K562 (cell line): Measurements from ENCODE around the gene SFI1. TPM values are rescaled to one million over a fixed set of nuclear protein-coding genes. Genes with fewer than 3 reads are reported as not detected.
A peak's percentile ranks its signal among the peaks of the same experiment; 100 is the strongest.

Source experiments
- ATAC-seq: fragments of 200-7000 bp; cut with Tn5 transposase; 3 replicates; pipeline ENCODE4 v1.9.1; 2020; ENCODE audit warnings: moderate library complexity
- BruUV-seq: library from RNA; stranded (reverse); fragments of 400-500 nt; replicated peaks from 2 replicates; lab custom pipeline; 2021; lab: Mats Ljungman, UMichigan
- CTCF ChIA-PET: fragments of 300-600 bp; formaldehyde crosslinking; extraction: SDS; loops from one replicate; lab custom pipeline; 2021; ENCODE audit warnings: low intra/inter-chr PET ratio; lab: Yijun Ruan, JAX
- POLR2A ChIA-PET: fragments of 300-600, 350-650 bp; sonication (Branson Sonifier 250); formaldehyde crosslinking; extraction: SDS; loops from one replicate; lab custom pipeline; 2021; ENCODE audit warnings: antibody characterized with exemption, inconsistent platforms; lab: Yijun Ruan, JAX
- DNase-seq, 4 experiments: peaks; one replicate each; pipeline versions ENCODE4 v3.0.0 to v3.0.0-alpha.2; 2011 to 2018; ENCODE audit warnings: low spot score in 3 of 4, mixed read lengths in 3 of 4; ENCODE audit errors: extremely low read depth in 1 of 4
- FAIRE-seq: peaks from 2 replicates; lab custom pipeline; 2011; peaks lifted over from hg19 to GRCh38; lab: Jason Lieb, UNC
- H2AFZ ChIP-seq: 2 replicates; pipeline ENCODE4 v1.6.0; 2011; ENCODE audit warnings: low read depth, low read length, control low read depth, inconsistent platforms
- H3K27ac ChIP-seq: fragments of 200-600 bp; 3 replicates; pipeline ENCODE4 v1.8.0; 2011; ENCODE audit warnings: low read depth, mild to moderate bottlenecking, control low read depth, inconsistent platforms, low read length, moderate library complexity, mixed read lengths; ENCODE audit errors: extremely low read depth
- H3K27me3 ChIP-seq, 2 experiments: fragments of 300-600 bp in 1 of 2; 2 replicates in 1 of 2; 3 replicates in 1 of 2; pipeline versions ENCODE4 v1.6.0 to v1.8.0; 2011; ENCODE audit warnings: inconsistent platforms in 2 of 2, low read length in 2 of 2, mild to moderate bottlenecking in 1 of 2, mixed read lengths in 1 of 2, moderate library complexity in 1 of 2; ENCODE audit not compliant: control insufficient read depth in 2 of 2, insufficient read depth in 2 of 2
- H3K36me3 ChIP-seq: fragments of 300-600 bp; 3 replicates; pipeline ENCODE4 v1.8.0; 2011; ENCODE audit warnings: mild to moderate bottlenecking, low read length, inconsistent platforms; ENCODE audit not compliant: control insufficient read depth, insufficient read depth
- H3K4me1 ChIP-seq, 2 experiments: fragments of 200-600 bp in 1 of 2; replicated peaks in 1 of 2; 2 replicates in 1 of 2; 3 replicates in 1 of 2; pipeline versions ENCODE4 v1.5.1 to v1.8.0; 2011; ENCODE audit warnings: inconsistent platforms in 2 of 2, low read length in 2 of 2, mild to moderate bottlenecking in 1 of 2, mixed read lengths in 1 of 2, moderate library complexity in 1 of 2; ENCODE audit not compliant: control insufficient read depth in 2 of 2, insufficient read depth in 2 of 2
- H3K4me2 ChIP-seq: 2 replicates; pipeline ENCODE4 v1.6.1; 2011; ENCODE audit warnings: low read length, control low read depth, inconsistent platforms, mixed read lengths; ENCODE audit not compliant: insufficient read depth
- H3K4me3 ChIP-seq: fragments of 200-600 bp; sonication (generic), shearing (Covaris generic); 2 replicates; pipeline ENCODE4 v1.5.1; 2016; ENCODE audit warnings: control low read depth, inconsistent platforms
- H3K79me2 ChIP-seq: fragments of 200-600 bp; 3 replicates; pipeline ENCODE4 v1.8.0; 2011; ENCODE audit warnings: low read length, inconsistent platforms; ENCODE audit not compliant: control insufficient read depth, insufficient read depth
- H3K9ac ChIP-seq, 2 experiments: 2 replicates each; pipeline versions ENCODE4 v1.6.0 to v1.6.1; 2011; ENCODE audit warnings: low read depth in 2 of 2, low read length in 2 of 2, control low read depth in 1 of 2, inconsistent platforms in 1 of 2, mild to moderate bottlenecking in 1 of 2, mixed read lengths in 1 of 2; ENCODE audit not compliant: insufficient read depth in 1 of 2
- H3K9me1 ChIP-seq: one replicate; pipeline ENCODE4 v1.6.0; 2011; ENCODE audit warnings: inconsistent platforms, mild to moderate bottlenecking, low read length, moderate library complexity; ENCODE audit not compliant: control insufficient read depth, insufficient read depth
- H3K9me3 ChIP-seq: replicated peaks from 2 replicates; pipeline ENCODE4 v1.5.1; 2011; ENCODE audit warnings: low read depth, low read length, inconsistent platforms; ENCODE audit not compliant: control insufficient read depth, insufficient read depth
- H4K20me1 ChIP-seq: replicated peaks from 2 replicates; pipeline ENCODE4 v1.6.1; 2011; ENCODE audit warnings: low read length, inconsistent platforms, mixed read lengths; ENCODE audit not compliant: control insufficient read depth, insufficient read depth
- C11orf30 ChIP-seq: fragments of 450-650 bp; IDR thresholded peaks from 2 replicates; pipeline ENCODE4 v1.6.1; 2016; ENCODE audit warnings: low read depth, mild to moderate bottlenecking
- CSDE1 ChIP-seq, 2 experiments: fragments of 450-650 bp; IDR thresholded peaks; 2 replicates each; pipeline ENCODE4 v1.6.1; 2016; ENCODE audit warnings: mild to moderate bottlenecking in 1 of 2
- HNRNPLL ChIP-seq: fragments of 200-400 bp; formaldehyde crosslinking; IDR thresholded peaks from 2 replicates; pipeline ENCODE4 v1.6.1; 2017; ENCODE audit warnings: low read length, low read depth, mild to moderate bottlenecking; ENCODE audit not compliant: poor library complexity, severe bottlenecking
- MAFF ChIP-seq: IDR thresholded peaks from 2 replicates; pipeline ENCODE4 v1.6.1; 2012; ENCODE audit warnings: low read length, improper control_type of control experiment
- MAFG ChIP-seq: fragments of 450-650 bp; conservative IDR thresholded peaks from 2 replicates; pipeline ENCODE4 v1.6.1; 2016; ENCODE audit warnings: missing genetic modification characterization, missing compliant biosample characterization
- MAFK ChIP-seq: IDR thresholded peaks from 2 replicates; pipeline ENCODE4 v1.6.1; 2011; ENCODE audit warnings: low read length, improper control_type of control experiment
- POLR2B ChIP-seq: fragments of 450-650 bp; IDR thresholded peaks from 2 replicates; pipeline ENCODE4 v1.6.1; 2018; ENCODE audit warnings: low read depth; ENCODE audit not compliant: partially characterized antibody
- ZNF316 ChIP-seq: fragments of 450-650 bp; IDR thresholded peaks from 2 replicates; pipeline ENCODE4 v1.6.1; 2016
- WGBS: fragments of 100-300 bp; shearing (Covaris generic); methylation state at CpG from one replicate; pipeline ENCODE4 v1.1.6; 2016; ENCODE audit warnings: low coverage, mixed read lengths; ENCODE audit not compliant: insufficient coverage; ENCODE audit errors: missing lambda C conversion rate; 5-methylcytosine and 5-hydroxymethylcytosine counted together
- in situ Hi-C: fragments of 300-500 bp; cut with MboI; formaldehyde crosslinking; loops from 4 replicates; pipeline ENCODE4 v1.15.0; 2018; ENCODE audit warnings: inconsistent platforms, mixed read lengths
- intact Hi-C: fragments of 100-400 bp; cut with micrococcal nuclease; formaldehyde crosslinking; loops from 2 replicates; pipeline ENCODE4 v1.14.2; 2022
- polyA plus RNA-seq, 8 experiments: library from polyadenylated mRNA; depleted of rRNA in 4 of 8; stranded (reverse) in 5 of 8; unstranded in 3 of 8; fragments of >200 nt; fragmentation: Nextera tagmentation in 2 of 8; fragmentation: Illumina TruSeq in 1 of 8; extraction: Ambion mirVana in 2 of 8; extraction: Trizol in 1 of 8; gene quantifications; 2 replicates each; pipeline versions ENCODE4 v1.2.1 to v1.2.3, GENCODE V29; 2011 to 2014; ENCODE audit warnings: inconsistent platforms in 1 of 8, missing spikeins in 1 of 8
- total RNA-seq, 7 experiments: library from RNA; depleted of rRNA in 6 of 7; stranded (reverse); fragments of >200 nt in 6 of 7; fragmentation: Illumina TruSeq in 2 of 7; extraction: Trizol in 2 of 7; gene quantifications; 2 replicates each; pipeline versions ENCODE4 v1.2.1 to v1.2.3, GENCODE V29; 2011 to 2021; ENCODE audit warnings: low replicate concordance in 1 of 7
- TF ChIP-seq, protein P1 (sequence below): fragments of 450-650 bp; formaldehyde crosslinking; IDR thresholded peaks from 2 replicates; pipeline ENCODE4 v1.4.0; 2020; ENCODE audit warnings: mild to moderate bottlenecking, moderate library complexity

SFI1 gene
- total and polyA plus RNA-seq, 9 of the 15 experiments (the other 6 are each of a cell fraction or from before 2014, with no cell fraction given), result 3.0 to 25.6 (median 14.1) TPM

DNA sequence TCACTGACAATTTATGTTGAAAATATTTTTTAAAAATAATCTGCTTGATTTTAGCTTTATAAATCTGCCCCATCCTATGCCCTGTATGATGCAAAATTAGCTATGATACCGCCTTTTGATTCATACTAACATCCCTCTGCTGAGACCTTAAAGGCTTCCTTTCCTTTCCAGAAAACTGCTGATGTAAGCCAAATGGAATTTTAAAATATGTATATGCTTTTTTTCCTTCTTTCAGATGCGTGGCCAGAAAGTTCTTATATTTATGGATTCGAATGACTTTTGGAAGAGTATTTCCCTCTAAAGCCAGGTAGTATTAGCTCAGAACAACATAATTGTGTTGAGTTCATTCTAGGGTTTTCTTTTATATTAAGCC, 34.5 kb downstream of the SFI1 start:
- Histone ChIP-seq H3K27ac (no peak overlapping the region), H3K27me3 (no peaks in the 10 kb centered on the region)
- WGBS, result 92% methylated on average over 3 of the region's 3 CpGs
- no TSS peak for BruUV-seq
- FAIRE-seq, result no peak
- TF ChIP-seq MAFG (peak; percentile 33; the same call in 1 of the 2 replicates), ZNF316 (peak; percentile 75), POLR2B (no peak), C11orf30 (peak; percentile 58; the same call in 1 of the 2 replicates), MAFF (peak; percentile 67), HNRNPLL (no peak), CSDE1 (IDR thresholded peaks at IDR 0.05) (no peak), MAFK (peak; percentile 70)
- TF ChIP-seq, protein P1, sequence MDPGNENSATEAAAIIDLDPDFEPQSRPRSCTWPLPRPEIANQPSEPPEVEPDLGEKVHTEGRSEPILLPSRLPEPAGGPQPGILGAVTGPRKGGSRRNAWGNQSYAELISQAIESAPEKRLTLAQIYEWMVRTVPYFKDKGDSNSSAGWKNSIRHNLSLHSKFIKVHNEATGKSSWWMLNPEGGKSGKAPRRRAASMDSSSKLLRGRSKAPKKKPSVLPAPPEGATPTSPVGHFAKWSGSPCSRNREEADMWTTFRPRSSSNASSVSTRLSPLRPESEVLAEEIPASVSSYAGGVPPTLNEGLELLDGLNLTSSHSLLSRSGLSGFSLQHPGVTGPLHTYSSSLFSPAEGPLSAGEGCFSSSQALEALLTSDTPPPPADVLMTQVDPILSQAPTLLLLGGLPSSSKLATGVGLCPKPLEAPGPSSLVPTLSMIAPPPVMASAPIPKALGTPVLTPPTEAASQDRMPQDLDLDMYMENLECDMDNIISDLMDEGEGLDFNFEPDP (CRISPR knock-in tag), result no peak
- TF ChIP-seq, all 486 proteins: peak for 5
- H3K9me3 ChIP-seq, result no peaks in the 10 kb centered on the region
- in situ Hi-C loops (no loop called here), intact Hi-C loops (no loop called here)
- CTCF ChIA-PET, result no interaction called here
- H3K9ac ChIP-seq, result no peak overlapping the region
- H2AFZ ChIP-seq, result no peak overlapping the region
- POLR2A ChIA-PET, result interaction anchor here (0.7 to 1.4 kb wide), 2 partner anchors 37 to 93 kb away, joined by 3 read pairs; no protein-coding TSS in a partner anchor
- no peaks in the 10 kb centered on the region for H3K36me3 ChIP-seq
- no peak for ATAC-seq
- no peaks in the 10 kb centered on the region for H4K20me1 ChIP-seq
- H3K79me2 ChIP-seq, result no peaks in the 10 kb centered on the region
- H3K9me1 ChIP-seq, result no peaks in the 10 kb centered on the region
- no peaks in the 10 kb centered on the region; a peak in 2 of 5 replicates for H3K4me1 ChIP-seq
- H3K4me3 ChIP-seq, result no peak overlapping the region
- no peak for DNase-seq
- no peak overlapping the region for H3K4me2 ChIP-seq
